Measurements from ENCODE around the gene RANBP3L. TPM values are rescaled to one million over a fixed set of nuclear protein-coding genes. Genes with fewer than 3 reads are reported as not detected.
"Not testable (repeated sequence)": the region's sequence is repeated elsewhere in the genome, so short reads cannot be mapped to it uniquely, and the experiment has no call there.

The RANBP3L gene
- 8.4 TPM for total RNA-seq

- peak; percentile 85 for DNase-seq
Measured at GRCh38 chr5:36301858-36302603, at the start of gene RANBP3L. RANBP3L (minus strand) TSS chr5:36301902; CDS start chr5:36301416, 486 bp downstream.

- no peak for DNase-seq
Measured at GRCh38 chr5:36346896-36347690, 45.4 kb upstream of the RANBP3L start.

GRCh38 chr5:36344899-36345298 lies 43.2 kb upstream of the RANBP3L start:
- no peak for DNase-seq

- not testable (repeated sequence) for DNase-seq
Measured at GRCh38 chr5:36341720-36342119, 40.0 kb upstream of the RANBP3L start.

GRCh38 chr5:36337597-36337996 lies 35.9 kb upstream of the RANBP3L start:
- DNase-seq, result no peak

GRCh38 chr5:36334315-36334714 lies 32.6 kb upstream of the RANBP3L start:
- DNase-seq, result no peak

GRCh38 chr5:36332720-36333119 lies 31.0 kb upstream of the RANBP3L start:
- DNase-seq, result not testable (repeated sequence)

GRCh38 chr5:36325196-36325595 lies 23.5 kb upstream of the RANBP3L start:
- DNase-seq, result no peak

- DNase-seq, result peak; percentile 4
Measured at GRCh38 chr5:36323926-36324781, 22.5 kb upstream of the RANBP3L start.

GRCh38 chr5:36312953-36313672 lies 11.4 kb upstream of the RANBP3L start:
- no peak for DNase-seq

GRCh38 chr5:36311956-36312355 lies 10.3 kb upstream of the RANBP3L start:
- DNase-seq, result no peak

- DNase-seq, result no peak
Measured at GRCh38 chr5:36310138-36310537, 8.4 kb upstream of the RANBP3L start.

- peak; percentile 76 for DNase-seq
Measured at GRCh38 chr5:36305571-36306326, 4.0 kb upstream of the RANBP3L start.

GRCh38 chr5:36304095-36304805 lies 2.5 kb upstream of the RANBP3L start:
- no peak for DNase-seq

- peak; percentile 8 for DNase-seq
Measured at GRCh38 chr5:36300927-36301540, 668 bp downstream of the RANBP3L start.

- peak; percentile 77 for DNase-seq
Measured at GRCh38 chr5:36300191-36300926, 1.3 kb downstream of the RANBP3L start.

- no peak for DNase-seq
Measured at GRCh38 chr5:36298552-36298951, 3.1 kb downstream of the RANBP3L start.

GRCh38 chr5:36297653-36298052 lies 4.0 kb downstream of the RANBP3L start:
- no peak for DNase-seq

All from tongue (tissue), 2 donors.